GM08714 (cell line): ENCODE data around the gene SART1.
"Not testable (repeated sequence)": the region's sequence is repeated elsewhere in the genome, so short reads cannot be mapped to it uniquely, and the experiment has no call there.

Source experiments
- H3K4me3 ChIP-seq: fragments of 200-500 bp; sonication (Bioruptor generic); 2 replicates; pipeline ENCODE4 v1.5.1; 2014; ENCODE audit warnings: mild to moderate bottlenecking, low read length, inconsistent platforms
- ZNF274 ChIP-seq: IDR thresholded peaks from 2 replicates; pipeline ENCODE4 v1.6.1; 2012; ENCODE audit warnings: mild to moderate bottlenecking, low read depth, low read length

Gene SART1

GRCh38 chr11:66020618-66021357 lies 59.3 kb downstream of the SART1 start:
- no peak overlapping the region for H3K4me3 ChIP-seq

GRCh38 chr11:66022401-66023185 lies 61.1 kb downstream of the SART1 start:
- H3K4me3 ChIP-seq, result no peak overlapping the region
- TF ChIP-seq ZNF274, result no peak

More at GRCh38 chr11:66020618-66021357, 59.3 kb downstream of the SART1 start:
- TF ChIP-seq ZNF274, result no peak

DNA sequence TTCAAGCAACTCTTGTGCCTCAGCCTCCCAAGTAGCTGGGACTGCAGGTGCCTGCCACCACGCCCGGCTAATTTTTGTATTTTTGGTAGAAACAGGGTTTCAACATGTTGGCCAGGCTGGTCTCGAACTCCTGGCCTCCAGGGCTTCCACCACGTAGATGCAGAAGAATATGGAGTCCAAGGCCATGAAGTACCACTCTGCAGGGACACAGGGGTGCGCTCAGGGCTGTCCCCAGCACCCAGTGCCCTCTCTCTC lies 61.6 kb downstream of the SART1 start:
- not testable (repeated sequence) for H3K4me3 ChIP-seq

DNA sequence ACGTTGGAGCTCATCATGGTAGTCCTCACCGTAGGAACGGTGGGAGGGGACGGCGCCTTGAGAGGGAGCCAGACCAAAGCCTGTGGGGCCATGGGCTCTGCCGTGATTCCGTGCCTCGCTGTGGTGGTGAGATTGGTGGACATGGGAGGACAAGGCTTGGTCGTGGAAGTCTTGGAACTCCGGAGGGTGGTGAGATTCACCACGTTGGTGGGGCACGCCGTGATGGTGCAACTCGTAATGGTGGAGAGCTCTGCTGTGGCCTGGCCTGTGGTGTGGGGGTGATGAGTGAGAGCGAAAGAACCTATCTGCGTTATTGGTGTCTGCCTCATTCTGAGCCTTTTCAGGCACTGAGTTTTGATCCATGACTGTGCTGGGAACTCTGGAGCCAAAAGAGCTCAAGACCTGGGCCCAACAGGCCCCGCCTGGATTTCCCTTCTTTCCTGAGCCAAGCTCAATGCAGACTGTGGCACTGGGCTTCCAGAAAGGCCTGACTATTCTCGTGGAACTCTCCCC lies 64.5 kb downstream of the SART1 start, which contains the start of gene CATSPER1:
Gene CATSPER1 (minus strand): TSS at position 463 of the 513 bp plus-strand sequence. CDS start 100 bp downstream, at position 363.
- H3K4me3 ChIP-seq, result no peak within 1 kb of the TSS
- no peak for TF ChIP-seq ZNF274
